SU-DHL-6 (cell line): ENCODE results near the gene SAPCD1.

Source experiments
- EZH2phosphoT487 ChIP-seq: fragments of 200-600 bp; sonication (generic), shearing (Covaris generic); conservative IDR thresholded peaks from 2 replicates; pipeline ENCODE4 v1.6.1; 2018; ENCODE audit warnings: mild to moderate bottlenecking, antibody characterized with exemption, low read length, moderate library complexity, mixed read lengths
- TF ChIP-seq, protein P1 (sequence below): fragments of 200-600 bp; sonication (generic); IDR thresholded peaks from one replicate; pipeline ENCODE4 v1.5.1; 2017; ENCODE audit warnings: antibody characterized with exemption, mild to moderate bottlenecking, low read length, moderate library complexity; ENCODE audit not compliant: insufficient read depth, poor library complexity, severe bottlenecking

DNA sequence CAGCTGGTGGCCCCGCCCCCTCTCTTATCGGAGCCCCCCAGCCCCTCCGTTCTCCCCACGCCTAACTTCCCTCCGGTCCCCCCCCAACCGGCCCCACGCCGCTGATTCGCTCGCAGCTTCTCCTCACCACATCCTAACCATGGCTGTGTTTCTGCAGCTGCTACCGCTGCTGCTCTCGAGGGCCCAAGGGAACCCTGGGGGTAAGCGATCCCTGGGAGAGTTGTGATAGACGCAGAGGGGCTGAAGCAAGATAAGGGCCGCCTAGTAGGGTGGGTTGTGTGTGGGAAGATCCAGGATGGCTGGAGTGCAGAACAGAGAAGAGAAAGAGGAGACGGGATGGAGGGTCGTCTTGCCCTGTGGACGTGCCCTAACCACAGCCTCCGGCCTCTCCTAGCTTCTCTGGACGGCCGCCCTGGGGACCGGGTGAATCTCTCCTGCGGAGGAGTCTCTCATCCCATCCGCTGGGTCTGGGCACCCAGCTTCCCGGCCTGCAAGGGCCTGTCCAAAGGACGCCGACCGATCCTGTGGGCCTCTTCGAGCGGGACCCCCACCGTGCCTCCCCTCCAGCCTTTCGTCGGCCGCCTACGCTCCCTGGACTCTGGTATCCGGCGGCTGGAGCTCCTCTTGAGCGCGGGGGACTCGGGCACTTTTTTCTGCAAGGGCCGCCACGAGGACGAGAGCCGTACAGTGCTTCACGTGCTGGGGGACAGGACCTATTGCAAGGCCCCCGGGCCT lies 39.0 kb upstream of the SAPCD1 start, which contains the start of gene MPIG6B:
- TF ChIP-seq, protein P1, sequence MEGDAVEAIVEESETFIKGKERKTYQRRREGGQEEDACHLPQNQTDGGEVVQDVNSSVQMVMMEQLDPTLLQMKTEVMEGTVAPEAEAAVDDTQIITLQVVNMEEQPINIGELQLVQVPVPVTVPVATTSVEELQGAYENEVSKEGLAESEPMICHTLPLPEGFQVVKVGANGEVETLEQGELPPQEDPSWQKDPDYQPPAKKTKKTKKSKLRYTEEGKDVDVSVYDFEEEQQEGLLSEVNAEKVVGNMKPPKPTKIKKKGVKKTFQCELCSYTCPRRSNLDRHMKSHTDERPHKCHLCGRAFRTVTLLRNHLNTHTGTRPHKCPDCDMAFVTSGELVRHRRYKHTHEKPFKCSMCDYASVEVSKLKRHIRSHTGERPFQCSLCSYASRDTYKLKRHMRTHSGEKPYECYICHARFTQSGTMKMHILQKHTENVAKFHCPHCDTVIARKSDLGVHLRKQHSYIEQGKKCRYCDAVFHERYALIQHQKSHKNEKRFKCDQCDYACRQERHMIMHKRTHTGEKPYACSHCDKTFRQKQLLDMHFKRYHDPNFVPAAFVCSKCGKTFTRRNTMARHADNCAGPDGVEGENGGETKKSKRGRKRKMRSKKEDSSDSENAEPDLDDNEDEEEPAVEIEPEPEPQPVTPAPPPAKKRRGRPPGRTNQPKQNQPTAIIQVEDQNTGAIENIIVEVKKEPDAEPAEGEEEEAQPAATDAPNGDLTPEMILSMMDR, result no peak
- no peak for TF ChIP-seq EZH2phosphoT487
